Endodermal cell (in vitro differentiated cells): ENCODE data around the gene PCCA. TPM values are rescaled to one million over a fixed set of nuclear protein-coding genes. Genes with fewer than 3 reads are reported as not detected.

Source experiments
- DNase-seq: peaks from one replicate; pipeline ENCODE4 v3.0.0-alpha.2; 2017
- H3K27ac ChIP-seq: 2 replicates; pipeline ENCODE4 v1.5.1; 2013; ENCODE audit warnings: mild to moderate bottlenecking, low read depth, low read length, moderate library complexity
- H3K27me3 ChIP-seq: 2 replicates; pipeline ENCODE4 v1.6.1; 2013; ENCODE audit warnings: mild to moderate bottlenecking, low read length, moderate library complexity; ENCODE audit not compliant: insufficient read depth, control insufficient read depth, poor library complexity, severe bottlenecking
- H3K36me3 ChIP-seq: 2 replicates; pipeline ENCODE4 v1.7.0; 2013; ENCODE audit warnings: mild to moderate bottlenecking, low read length, moderate library complexity; ENCODE audit not compliant: control insufficient read depth, insufficient read depth
- H3K4me1 ChIP-seq: one replicate; pipeline ENCODE4 v1.7.0; 2013; ENCODE audit warnings: low read length; ENCODE audit not compliant: control insufficient read depth, insufficient read depth
- H3K4me3 ChIP-seq: 2 replicates; pipeline ENCODE4 v1.5.1; 2013; ENCODE audit warnings: mild to moderate bottlenecking, low read length, moderate library complexity
- H3K9ac ChIP-seq: 2 replicates; pipeline ENCODE4 v1.6.1; 2013; ENCODE audit warnings: mild to moderate bottlenecking, low read length, moderate library complexity; ENCODE audit not compliant: poor library complexity, severe bottlenecking; ENCODE audit errors: extremely low read depth
- H3K9me3 ChIP-seq: 2 replicates; pipeline ENCODE4 v1.6.1; 2013; ENCODE audit warnings: mild to moderate bottlenecking, low read length, moderate library complexity; ENCODE audit not compliant: control insufficient read depth
- H3K27ac Mint-ChIP-seq: 2 replicates; pipeline ENCODE4 v1.8.0; 2020; ENCODE audit warnings: mixed read lengths
- H3K27me3 Mint-ChIP-seq: 2 replicates; pipeline ENCODE4 v1.8.0; 2021; ENCODE audit warnings: mild to moderate bottlenecking, mixed read lengths; ENCODE audit not compliant: insufficient read depth
- H3K36me3 Mint-ChIP-seq: 2 replicates; pipeline ENCODE4 v1.8.0; 2020; ENCODE audit warnings: low read depth, mixed read lengths
- H3K4me1 Mint-ChIP-seq: 2 replicates; pipeline ENCODE4 v1.8.0; 2020; ENCODE audit warnings: mixed read lengths
- H3K4me3 Mint-ChIP-seq: 2 replicates; pipeline ENCODE4 v1.8.0; 2020; ENCODE audit warnings: mild to moderate bottlenecking, moderate library complexity, mixed read lengths
- H3K9me3 Mint-ChIP-seq: 2 replicates; pipeline ENCODE4 v1.8.0; 2020; ENCODE audit warnings: mild to moderate bottlenecking, mixed read lengths
- WGBS, 2 experiments: methylation state at CpG; one replicate each; pipeline versions ENCODE4 v1.1.5 to v1.1.7; 2013; ENCODE audit warnings: missing lambda C conversion rate in 2 of 2, mixed read lengths in 1 of 2; ENCODE audit not compliant: insufficient coverage in 1 of 2, insufficient read length in 1 of 2; 5-methylcytosine and 5-hydroxymethylcytosine counted together
- total RNA-seq, 2 donors: library from RNA; stranded (reverse); fragmentation: NEBNext Ultra II Directional in 1 of 2; extraction: Animal tissue kit (Norgen Biotek cat#: 25700) in 1 of 2; gene quantifications; 2 replicates in 1 of 2; 3 replicates in 1 of 2; pipeline ENCODE4 v1.2.1, GENCODE V29; 2021
- TF ChIP-seq, protein P1 (sequence below): fragments of 200-600 bp; sonication (generic); conservative IDR thresholded peaks from 2 replicates; pipeline ENCODE4 v1.5.0; 2021; ENCODE audit warnings: antibody characterized with exemption, mild to moderate bottlenecking

PCCA gene
- total RNA-seq, 2 donors from 2014 or later, result 60.2 to 67.2 TPM

DNA sequence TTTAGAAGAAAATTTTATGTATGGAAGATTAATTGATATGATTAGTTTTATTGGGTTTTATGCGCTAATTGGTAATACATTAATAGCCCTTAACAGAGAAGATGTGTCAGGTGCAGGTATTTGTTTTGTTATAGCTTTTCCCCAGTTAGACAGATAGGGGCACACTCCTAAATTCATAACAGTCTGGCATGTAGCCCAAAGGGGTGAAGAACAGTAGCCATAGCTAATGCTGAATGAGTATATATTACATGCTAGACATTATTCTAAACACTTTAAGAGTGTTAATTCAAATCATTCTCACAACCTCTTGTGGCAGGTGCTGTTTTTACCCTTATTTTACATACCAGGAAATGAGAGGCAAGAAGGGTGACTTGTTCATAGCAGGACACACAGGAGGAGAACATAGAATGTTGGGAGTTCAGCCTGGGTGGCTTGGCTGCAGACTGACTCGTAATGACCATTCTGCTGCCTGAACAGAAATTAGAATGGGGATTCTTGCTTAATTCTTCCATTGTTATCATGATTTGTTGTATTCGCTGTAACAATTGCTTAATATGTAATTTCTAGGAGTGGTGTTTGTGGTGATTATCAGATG lies 20.1 kb downstream of the PCCA start:
- TF ChIP-seq, protein P1, sequence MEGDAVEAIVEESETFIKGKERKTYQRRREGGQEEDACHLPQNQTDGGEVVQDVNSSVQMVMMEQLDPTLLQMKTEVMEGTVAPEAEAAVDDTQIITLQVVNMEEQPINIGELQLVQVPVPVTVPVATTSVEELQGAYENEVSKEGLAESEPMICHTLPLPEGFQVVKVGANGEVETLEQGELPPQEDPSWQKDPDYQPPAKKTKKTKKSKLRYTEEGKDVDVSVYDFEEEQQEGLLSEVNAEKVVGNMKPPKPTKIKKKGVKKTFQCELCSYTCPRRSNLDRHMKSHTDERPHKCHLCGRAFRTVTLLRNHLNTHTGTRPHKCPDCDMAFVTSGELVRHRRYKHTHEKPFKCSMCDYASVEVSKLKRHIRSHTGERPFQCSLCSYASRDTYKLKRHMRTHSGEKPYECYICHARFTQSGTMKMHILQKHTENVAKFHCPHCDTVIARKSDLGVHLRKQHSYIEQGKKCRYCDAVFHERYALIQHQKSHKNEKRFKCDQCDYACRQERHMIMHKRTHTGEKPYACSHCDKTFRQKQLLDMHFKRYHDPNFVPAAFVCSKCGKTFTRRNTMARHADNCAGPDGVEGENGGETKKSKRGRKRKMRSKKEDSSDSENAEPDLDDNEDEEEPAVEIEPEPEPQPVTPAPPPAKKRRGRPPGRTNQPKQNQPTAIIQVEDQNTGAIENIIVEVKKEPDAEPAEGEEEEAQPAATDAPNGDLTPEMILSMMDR, result no peak
- no peaks in the 10 kb centered on the region for H3K27me3 Mint-ChIP-seq
- DNase-seq, result no peak
- Histone ChIP-seq H3K9ac (no peak overlapping the region), H3K4me1 (no peaks in the 10 kb centered on the region), H3K27me3 (no peaks in the 10 kb centered on the region), H3K9me3 (no peaks in the 10 kb centered on the region), H3K36me3 (peaks cover 67% of the 10 kb centered on the region), H3K27ac (no peak overlapping the region), H3K4me3 (no peak overlapping the region)
- peaks cover 3% of the 10 kb centered on the region for H3K4me1 Mint-ChIP-seq
- H3K36me3 Mint-ChIP-seq, result peaks cover 31% of the 10 kb centered on the region
- no peak overlapping the region for H3K4me3 Mint-ChIP-seq
- H3K27ac Mint-ChIP-seq, result no peak overlapping the region
- 91 to 92% methylated on average over 2 to 3 of the region's 3 CpGs for WGBS, 2 experiments
- H3K9me3 Mint-ChIP-seq, result no peaks in the 10 kb centered on the region

DNA sequence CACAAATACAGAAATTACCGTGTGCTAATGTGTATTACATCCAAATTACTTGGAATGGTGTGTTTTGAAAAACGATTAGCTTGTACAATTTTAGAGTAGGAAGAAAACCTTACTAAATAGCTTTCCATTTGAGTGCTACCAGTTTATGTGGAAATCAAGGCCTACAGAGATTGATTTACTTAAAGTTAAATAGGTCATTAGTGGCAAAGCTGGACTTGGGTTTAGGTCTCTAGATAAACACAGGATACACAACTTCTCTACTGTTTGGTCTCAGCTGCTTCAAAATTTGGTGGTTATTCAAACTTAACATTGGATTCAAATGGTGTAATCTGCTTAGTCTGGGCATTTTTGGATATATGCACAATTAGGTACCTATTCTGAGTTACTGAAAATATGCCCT lies 21.4 kb downstream of the PCCA start:
- Histone ChIP-seq H3K9ac (no peak overlapping the region), H3K9me3 (no peaks in the 10 kb centered on the region), H3K36me3 (peaks cover 67% of the 10 kb centered on the region), H3K4me3 (no peak overlapping the region), H3K27ac (no peak overlapping the region), H3K27me3 (no peaks in the 10 kb centered on the region), H3K4me1 (no peaks in the 10 kb centered on the region)
- 89 to 93% methylated on average over 2 of the region's 2 CpGs for WGBS, 2 experiments
- TF ChIP-seq, protein P1, result no peak
- Mint-ChIP-seq H3K9me3 (no peaks in the 10 kb centered on the region), H3K27me3 (no peaks in the 10 kb centered on the region), H3K4me3 (no peak overlapping the region), H3K36me3 (peaks cover 34% of the 10 kb centered on the region), H3K4me1 (peaks cover 3% of the 10 kb centered on the region), H3K27ac (no peak overlapping the region)
- no peak for DNase-seq

DNA sequence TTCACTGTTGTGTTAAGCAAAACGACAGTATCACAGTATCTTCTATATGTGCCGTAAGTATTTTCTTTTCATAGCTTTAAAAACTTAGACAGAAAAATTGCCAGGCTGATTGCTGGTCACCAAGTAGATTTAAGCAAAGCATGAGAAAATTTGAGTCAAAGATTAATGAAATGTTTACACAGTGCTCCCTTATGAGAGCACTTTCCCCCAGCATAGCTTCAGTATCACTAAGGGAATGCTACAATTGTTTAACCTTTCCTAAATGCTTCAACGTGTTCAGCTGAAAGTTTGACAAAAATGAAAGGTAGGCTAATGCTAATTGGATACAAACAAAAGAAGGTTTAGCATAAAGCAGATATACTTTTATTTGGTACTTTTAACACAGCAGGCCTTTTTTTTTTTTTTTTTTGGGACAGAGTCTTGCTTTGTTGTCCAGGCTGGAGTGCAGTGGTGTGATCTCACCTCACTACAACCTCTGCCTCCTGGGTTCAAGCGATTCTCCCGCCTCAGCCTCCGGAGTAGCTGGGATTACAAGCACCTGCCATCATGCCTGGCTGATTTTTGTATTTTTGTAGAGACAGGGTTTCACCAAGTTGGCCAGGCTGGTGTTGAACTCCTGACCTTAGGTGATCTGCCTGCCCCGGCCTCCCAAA lies 23.4 kb downstream of the PCCA start:
- Histone ChIP-seq H3K9me3 (no peaks in the 10 kb centered on the region), H3K27ac (no peak overlapping the region), H3K4me1 (no peaks in the 10 kb centered on the region), H3K36me3 (peaks cover 60% of the 10 kb centered on the region), H3K4me3 (no peak overlapping the region), H3K9ac (no peak overlapping the region), H3K27me3 (no peaks in the 10 kb centered on the region)
- H3K9me3 Mint-ChIP-seq, result no peaks in the 10 kb centered on the region
- H3K27me3 Mint-ChIP-seq, result no peaks in the 10 kb centered on the region
- 97 to 100% methylated on average over 4 to 7 of the region's 7 CpGs for WGBS, 2 experiments
- H3K4me3 Mint-ChIP-seq, result no peak overlapping the region
- H3K27ac Mint-ChIP-seq, result no peak overlapping the region
- TF ChIP-seq, protein P1, result no peak
- peaks cover 39% of the 10 kb centered on the region for H3K36me3 Mint-ChIP-seq
- peaks cover 3% of the 10 kb centered on the region for H3K4me1 Mint-ChIP-seq
- DNase-seq, result no peak
